GM12874 (cell line): ENCODE data around the gene CD55.

Source experiments
- TF ChIP-seq, protein P1 (sequence below): IDR thresholded peaks from 2 replicates; pipeline ENCODE4 v1.5.1; 2011; ENCODE audit warnings: low read depth, mild to moderate bottlenecking, control low read depth, low read length, moderate library complexity; ENCODE audit not compliant: insufficient read depth

Gene CD55, protein sequence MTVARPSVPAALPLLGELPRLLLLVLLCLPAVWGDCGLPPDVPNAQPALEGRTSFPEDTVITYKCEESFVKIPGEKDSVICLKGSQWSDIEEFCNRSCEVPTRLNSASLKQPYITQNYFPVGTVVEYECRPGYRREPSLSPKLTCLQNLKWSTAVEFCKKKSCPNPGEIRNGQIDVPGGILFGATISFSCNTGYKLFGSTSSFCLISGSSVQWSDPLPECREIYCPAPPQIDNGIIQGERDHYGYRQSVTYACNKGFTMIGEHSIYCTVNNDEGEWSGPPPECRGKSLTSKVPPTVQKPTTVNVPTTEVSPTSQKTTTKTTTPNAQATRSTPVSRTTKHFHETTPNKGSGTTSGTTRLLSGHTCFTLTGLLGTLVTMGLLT

DNA sequence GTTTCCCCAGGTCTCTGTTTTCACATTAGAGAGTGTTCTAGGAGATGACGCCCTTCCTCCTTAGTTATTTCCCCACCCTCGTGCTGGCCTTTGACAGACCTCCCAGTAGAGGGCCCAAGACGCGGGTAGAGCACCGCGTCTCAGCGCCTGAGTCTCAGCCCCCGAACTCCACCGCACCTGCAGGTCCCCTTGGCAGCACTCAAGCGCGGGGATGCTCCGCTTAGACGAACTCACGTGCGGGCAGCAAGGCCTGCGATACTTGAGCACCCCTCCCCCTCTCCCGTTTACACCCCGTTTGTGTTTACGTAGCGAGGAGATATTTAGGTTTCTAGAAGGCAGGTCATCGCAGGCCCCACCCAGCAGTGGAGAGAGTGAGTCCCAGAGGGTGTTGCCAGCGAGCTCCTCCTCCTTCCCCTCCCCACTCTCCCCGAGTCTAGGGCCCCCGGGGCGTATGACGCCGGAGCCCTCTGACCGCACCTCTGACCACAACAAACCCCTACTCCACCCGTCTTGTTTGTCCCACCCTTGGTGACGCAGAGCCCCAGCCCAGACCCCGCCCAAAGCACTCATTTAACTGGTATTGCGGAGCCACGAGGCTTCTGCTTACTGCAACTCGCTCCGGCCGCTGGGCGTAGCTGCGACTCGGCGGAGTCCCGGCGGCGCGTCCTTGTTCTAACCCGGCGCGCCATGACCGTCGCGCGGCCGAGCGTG lies at the start of gene CD55:
Gene CD55, plus strand, starts transcription at position 600 of the 711 bp plus-strand sequence. Its CDS starts 88 bp downstream, at position 688.
- TF ChIP-seq, protein P1, sequence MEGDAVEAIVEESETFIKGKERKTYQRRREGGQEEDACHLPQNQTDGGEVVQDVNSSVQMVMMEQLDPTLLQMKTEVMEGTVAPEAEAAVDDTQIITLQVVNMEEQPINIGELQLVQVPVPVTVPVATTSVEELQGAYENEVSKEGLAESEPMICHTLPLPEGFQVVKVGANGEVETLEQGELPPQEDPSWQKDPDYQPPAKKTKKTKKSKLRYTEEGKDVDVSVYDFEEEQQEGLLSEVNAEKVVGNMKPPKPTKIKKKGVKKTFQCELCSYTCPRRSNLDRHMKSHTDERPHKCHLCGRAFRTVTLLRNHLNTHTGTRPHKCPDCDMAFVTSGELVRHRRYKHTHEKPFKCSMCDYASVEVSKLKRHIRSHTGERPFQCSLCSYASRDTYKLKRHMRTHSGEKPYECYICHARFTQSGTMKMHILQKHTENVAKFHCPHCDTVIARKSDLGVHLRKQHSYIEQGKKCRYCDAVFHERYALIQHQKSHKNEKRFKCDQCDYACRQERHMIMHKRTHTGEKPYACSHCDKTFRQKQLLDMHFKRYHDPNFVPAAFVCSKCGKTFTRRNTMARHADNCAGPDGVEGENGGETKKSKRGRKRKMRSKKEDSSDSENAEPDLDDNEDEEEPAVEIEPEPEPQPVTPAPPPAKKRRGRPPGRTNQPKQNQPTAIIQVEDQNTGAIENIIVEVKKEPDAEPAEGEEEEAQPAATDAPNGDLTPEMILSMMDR, result peak; percentile 59

DNA sequence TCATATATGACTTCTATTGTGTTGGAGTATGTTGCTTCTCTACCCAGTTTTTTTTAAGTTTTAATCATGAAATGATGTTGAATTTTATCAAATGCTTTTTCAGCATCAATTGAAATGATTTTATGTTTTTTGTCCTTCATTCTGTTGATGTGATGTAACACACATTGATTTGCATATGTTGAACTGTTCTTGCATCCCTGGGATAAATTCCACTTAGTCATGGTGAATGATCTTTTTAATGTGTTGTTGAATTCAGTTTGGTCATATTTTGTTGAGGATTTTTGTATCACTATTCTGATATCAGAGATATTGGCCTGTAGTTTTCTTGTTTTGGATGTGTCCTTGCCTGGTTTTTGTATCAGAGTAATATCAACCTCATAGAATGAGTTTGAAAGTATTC lies 46.6 kb upstream of the CD55 start:
- TF ChIP-seq, protein P1, result no peak

DNA sequence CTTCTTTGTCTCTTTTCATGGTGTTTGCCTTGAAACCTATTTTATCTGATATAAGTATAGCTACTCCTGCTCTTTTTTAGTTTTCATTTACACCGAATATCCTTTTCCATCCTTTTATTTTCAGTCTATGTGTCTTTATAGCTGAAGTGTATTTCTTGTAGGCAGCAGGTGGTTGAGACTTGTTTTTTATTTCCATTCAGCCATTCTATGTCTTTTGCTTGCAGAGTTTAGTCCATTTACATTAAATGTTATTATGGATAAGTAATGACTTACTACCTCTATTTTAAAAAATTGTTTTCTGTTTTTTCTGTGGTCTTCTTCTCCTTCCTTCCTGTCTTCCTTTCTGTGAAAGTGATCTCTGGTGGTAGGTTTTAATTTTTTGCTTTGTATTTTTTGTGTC lies 45.0 kb upstream of the CD55 start:
- TF ChIP-seq, protein P1, result no peak

DNA sequence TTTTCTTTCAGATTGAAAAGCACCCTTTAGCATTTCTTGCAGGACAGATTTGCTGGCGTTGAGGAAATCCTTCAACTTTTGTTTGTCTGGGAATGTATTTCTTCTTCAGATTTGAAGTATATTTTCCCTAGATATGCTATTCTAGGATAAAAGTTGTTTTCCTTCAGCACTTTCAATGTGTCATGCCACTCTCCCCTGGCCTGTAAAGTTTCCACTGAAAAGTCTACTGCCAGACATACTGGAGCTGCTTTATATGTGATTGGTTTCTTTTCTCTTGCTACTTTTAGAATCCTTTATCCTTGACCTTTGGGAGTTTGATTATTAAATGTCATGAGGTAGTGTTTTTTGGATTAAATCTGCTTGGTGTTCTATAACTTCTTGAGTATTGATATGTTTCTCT lies 44.2 kb upstream of the CD55 start:
- TF ChIP-seq, protein P1, result no peak

DNA sequence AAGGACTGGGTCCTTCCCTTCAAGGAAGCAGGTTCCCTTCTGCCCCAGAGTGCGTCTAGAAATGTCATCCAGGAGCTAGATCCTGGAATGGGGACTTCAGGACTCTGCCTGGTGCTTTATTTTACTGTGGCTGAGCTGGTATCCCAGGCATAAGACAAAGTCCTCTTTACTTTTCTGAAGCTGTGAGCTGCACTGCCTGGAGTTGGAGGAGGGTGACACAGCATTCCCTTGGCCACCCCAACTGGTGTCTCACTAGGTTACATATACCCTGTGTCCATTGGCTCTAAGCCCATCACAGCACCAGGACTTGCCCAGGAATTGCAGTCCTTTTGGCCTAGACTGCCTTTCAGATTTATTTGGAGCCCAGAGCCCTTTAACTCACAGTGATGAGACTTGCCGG lies 41.8 kb upstream of the CD55 start:
- TF ChIP-seq, protein P1, result no peak

DNA sequence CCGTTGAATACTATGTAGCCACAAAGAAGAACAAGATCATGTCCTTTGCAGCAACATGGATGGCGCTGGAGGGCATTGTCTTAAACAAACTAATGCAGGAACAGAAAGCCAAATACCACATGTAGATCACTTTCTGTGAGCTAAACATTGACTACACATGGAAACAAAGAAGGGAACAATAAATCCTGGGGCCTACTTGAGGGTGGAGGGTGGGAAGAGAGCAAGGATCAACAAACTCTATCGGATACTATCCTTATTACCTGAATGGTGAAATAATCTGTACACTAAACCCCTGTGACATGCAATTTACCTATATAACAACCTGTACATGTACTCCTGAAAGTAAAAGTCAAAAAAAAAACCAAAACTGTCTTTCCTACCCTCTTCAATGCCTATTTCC lies 40.8 kb upstream of the CD55 start:
- TF ChIP-seq, protein P1, result no peak

DNA sequence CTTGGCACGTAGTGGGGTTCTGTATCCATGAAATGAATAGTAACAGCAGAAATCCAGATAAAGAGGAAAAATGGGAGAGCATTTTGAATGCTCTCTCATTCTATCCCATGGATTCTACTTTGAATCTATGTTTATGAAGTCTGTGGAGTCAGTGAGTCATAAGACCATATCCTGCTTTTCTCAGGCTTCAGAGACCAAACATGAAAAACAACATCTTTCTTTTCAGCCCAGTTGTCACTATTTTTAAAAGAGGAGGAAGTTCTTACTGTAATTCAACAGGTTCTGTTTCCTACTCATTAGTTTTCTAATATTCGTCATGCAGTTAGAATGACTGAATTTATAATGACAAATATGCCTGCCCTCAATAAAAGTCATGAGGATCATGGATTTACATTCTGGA lies 39.4 kb upstream of the CD55 start:
- TF ChIP-seq, protein P1, result no peak
